Mesenchymal stem cell (in vitro differentiated cells and primary cell): ENCODE data around the gene LRSAM1.
A peak's percentile ranks its signal among the peaks of the same experiment; 100 is the strongest.

Experiments
- DNase-seq: peaks from one replicate; pipeline ENCODE4 v3.0.0-alpha.2; 2013
- H2AFZ ChIP-seq: one replicate; pipeline ENCODE4 v1.6.1; 2013; ENCODE audit warnings: low read depth, mild to moderate bottlenecking, control low read depth, inconsistent platforms, low read length, moderate library complexity
- H2AK5ac ChIP-seq: 2 replicates; pipeline ENCODE4 v1.6.1; 2013; ENCODE audit warnings: low read length, moderate library complexity, mild to moderate bottlenecking, inconsistent platforms; ENCODE audit not compliant: severe bottlenecking
- H2BK120ac ChIP-seq: one replicate; pipeline ENCODE4 v1.6.1; 2013; ENCODE audit warnings: low read depth, mild to moderate bottlenecking, inconsistent platforms, low read length, moderate library complexity
- H2BK12ac ChIP-seq, 2 experiments: one replicate each; pipeline ENCODE4 v1.6.1; 2013; ENCODE audit warnings: inconsistent platforms in 2 of 2, low read length in 2 of 2, mild to moderate bottlenecking in 2 of 2, moderate library complexity in 2 of 2, control low read depth in 1 of 2
- H2BK15ac ChIP-seq: one replicate; pipeline ENCODE4 v1.6.1; 2013; ENCODE audit warnings: mild to moderate bottlenecking, low read depth, inconsistent platforms; ENCODE audit not compliant: poor library complexity, severe bottlenecking
- H2BK5ac ChIP-seq: 2 replicates; pipeline ENCODE4 v1.6.1; 2013; ENCODE audit warnings: low read depth, mild to moderate bottlenecking, low read length, control low read depth, inconsistent platforms; ENCODE audit not compliant: poor library complexity, severe bottlenecking
- H3K14ac ChIP-seq, 2 experiments: one replicate each; pipeline ENCODE4 v1.6.1; 2013; ENCODE audit warnings: inconsistent platforms in 2 of 2, low read length in 2 of 2, control low read depth in 1 of 2, mild to moderate bottlenecking in 1 of 2, moderate library complexity in 1 of 2
- H3K18ac ChIP-seq, 2 experiments: one replicate each; pipeline ENCODE4 v1.6.1; 2013; ENCODE audit warnings: inconsistent platforms in 2 of 2, low read length in 2 of 2, control low read depth in 1 of 2, low read depth in 1 of 2, mild to moderate bottlenecking in 1 of 2
- H3K23ac ChIP-seq, 2 experiments: one replicate each; pipeline ENCODE4 v1.6.1; 2013; ENCODE audit warnings: inconsistent platforms in 2 of 2, low read length in 2 of 2, mild to moderate bottlenecking in 2 of 2, moderate library complexity in 2 of 2, control low read depth in 1 of 2
- H3K27ac ChIP-seq: 2 replicates; pipeline ENCODE4 v1.5.1; 2013; ENCODE audit warnings: mild to moderate bottlenecking, moderate library complexity, low read length, control low read depth, inconsistent platforms; ENCODE audit not compliant: poor library complexity, severe bottlenecking
- H3K27me3 ChIP-seq, 2 experiments: 2 replicates each; pipeline versions ENCODE4 v1.6.1 to v1.7.0; 2013; ENCODE audit warnings: low read length in 2 of 2, mild to moderate bottlenecking in 2 of 2, moderate library complexity in 2 of 2, control low read depth in 1 of 2, inconsistent platforms in 1 of 2; ENCODE audit not compliant: control insufficient read depth in 1 of 2, insufficient read depth in 1 of 2
- H3K36me3 ChIP-seq, 2 experiments: 2 replicates each; pipeline versions ENCODE4 v1.6.1 to v1.7.0; 2013; ENCODE audit warnings: low read length in 2 of 2, control low read depth in 1 of 2, inconsistent platforms in 1 of 2, low read depth in 1 of 2, mild to moderate bottlenecking in 1 of 2; ENCODE audit not compliant: insufficient read depth in 2 of 2, control insufficient read depth in 1 of 2
- H3K4ac ChIP-seq, 2 experiments: one replicate each; pipeline ENCODE4 v1.6.1; 2013; ENCODE audit warnings: inconsistent platforms in 2 of 2, low read length in 2 of 2, mild to moderate bottlenecking in 2 of 2, moderate library complexity in 2 of 2, control low read depth in 1 of 2, low read depth in 1 of 2
- H3K4me1 ChIP-seq: 2 replicates; pipeline ENCODE4 v1.6.1; 2013; ENCODE audit warnings: low read depth, low read length, control low read depth; ENCODE audit not compliant: control insufficient read depth, insufficient read depth
- H3K4me2 ChIP-seq: 2 replicates; pipeline ENCODE4 v1.6.1; 2013; ENCODE audit warnings: low read length, mild to moderate bottlenecking, inconsistent platforms; ENCODE audit not compliant: poor library complexity, severe bottlenecking
- H3K4me3 ChIP-seq, 2 experiments: 2 replicates each; pipeline versions ENCODE4 v1.5.1 to v1.7.0; 2013; ENCODE audit warnings: low read length in 2 of 2, mild to moderate bottlenecking in 2 of 2, control low read depth in 1 of 2, low read depth in 1 of 2; ENCODE audit not compliant: insufficient read depth in 1 of 2
- H3K79me1 ChIP-seq: replicated peaks from 2 replicates; pipeline ENCODE4 v1.6.1; 2013; ENCODE audit warnings: mild to moderate bottlenecking, control low read depth, low read length, inconsistent platforms; ENCODE audit not compliant: poor library complexity, severe bottlenecking
- H3K9ac ChIP-seq: 2 replicates; pipeline ENCODE4 v1.7.0; 2013; ENCODE audit warnings: mild to moderate bottlenecking, low read length, moderate library complexity
- H3K9me3 ChIP-seq: 2 replicates; pipeline ENCODE4 v1.7.0; 2013; ENCODE audit warnings: mild to moderate bottlenecking, low read length; ENCODE audit not compliant: control insufficient read depth
- H4K8ac ChIP-seq: one replicate; pipeline ENCODE4 v1.6.1; 2013; ENCODE audit warnings: inconsistent platforms, mild to moderate bottlenecking, low read length, moderate library complexity
- H4K91ac ChIP-seq: one replicate; pipeline ENCODE4 v1.6.1; 2013; ENCODE audit warnings: mild to moderate bottlenecking, low read length, inconsistent platforms
- WGBS: methylation state at CpG from one replicate; pipeline ENCODE4 v1.1.7; 2013; ENCODE audit warnings: mixed read lengths; 5-methylcytosine and 5-hydroxymethylcytosine counted together

Gene LRSAM1

GRCh38 chr9:127488946-127489345 lies 37.6 kb downstream of the LRSAM1 start:
- Histone ChIP-seq H2AK5ac (no peak overlapping the region), H2AFZ (no peak overlapping the region), H3K23ac (no peak overlapping the region), H3K79me1 (peaks cover 9% of the 10 kb centered on the region), H2BK5ac (no peak overlapping the region), H2BK12ac (no peak overlapping the region), H3K36me3 (peaks cover 65 to 74% of the 10 kb centered on the region in 2 experiments), H3K4me1 (peaks cover 32% of the 10 kb centered on the region), H3K4me3 (no peak overlapping the region), H3K9me3 (no peaks in the 10 kb centered on the region), H4K8ac (no peak overlapping the region), H4K91ac (no peak overlapping the region), H2BK15ac (no peak overlapping the region), H3K4ac (no peak overlapping the region), H3K4me2 (no peak overlapping the region), H3K27me3 (no peaks in the 10 kb centered on the region), H3K27ac (no peak overlapping the region), H3K18ac (no peak overlapping the region), H2BK120ac (no peak overlapping the region), H3K14ac (no peak overlapping the region), H3K9ac (no peak overlapping the region)
- DNase-seq = no peak
- WGBS = 81% methylated on average over 7 of the region's 8 CpGs

- Histone ChIP-seq H3K4me2 (no peak overlapping the region), H3K27me3 (no peaks in the 10 kb centered on the region), H3K27ac (no peak overlapping the region), H2AFZ (no peak overlapping the region), H2BK15ac (no peak overlapping the region), H3K18ac (no peak overlapping the region), H2BK12ac (peak overlapping the region in 1 of 2 experiments; percentile 34), H3K23ac (no peak overlapping the region), H3K9ac (no peak overlapping the region), H2AK5ac (no peak overlapping the region), H3K9me3 (no peaks in the 10 kb centered on the region), H3K79me1 (peaks cover 9% of the 10 kb centered on the region), H4K8ac (no peak overlapping the region), H3K4me1 (peaks cover 33% of the 10 kb centered on the region), H2BK120ac (no peak overlapping the region), H2BK5ac (no peak overlapping the region), H3K14ac (no peak overlapping the region), H3K4me3 (no peak overlapping the region), H3K4ac (no peak overlapping the region), H3K36me3 (peaks cover 67 to 74% of the 10 kb centered on the region in 2 experiments), H4K91ac (no peak overlapping the region)
- DNase-seq = peak; percentile 35
- WGBS = 78% methylated on average over 19 of the region's 22 CpGs
Measured at GRCh38 chr9:127489471-127490115, 38.3 kb downstream of the LRSAM1 start.

DNA sequence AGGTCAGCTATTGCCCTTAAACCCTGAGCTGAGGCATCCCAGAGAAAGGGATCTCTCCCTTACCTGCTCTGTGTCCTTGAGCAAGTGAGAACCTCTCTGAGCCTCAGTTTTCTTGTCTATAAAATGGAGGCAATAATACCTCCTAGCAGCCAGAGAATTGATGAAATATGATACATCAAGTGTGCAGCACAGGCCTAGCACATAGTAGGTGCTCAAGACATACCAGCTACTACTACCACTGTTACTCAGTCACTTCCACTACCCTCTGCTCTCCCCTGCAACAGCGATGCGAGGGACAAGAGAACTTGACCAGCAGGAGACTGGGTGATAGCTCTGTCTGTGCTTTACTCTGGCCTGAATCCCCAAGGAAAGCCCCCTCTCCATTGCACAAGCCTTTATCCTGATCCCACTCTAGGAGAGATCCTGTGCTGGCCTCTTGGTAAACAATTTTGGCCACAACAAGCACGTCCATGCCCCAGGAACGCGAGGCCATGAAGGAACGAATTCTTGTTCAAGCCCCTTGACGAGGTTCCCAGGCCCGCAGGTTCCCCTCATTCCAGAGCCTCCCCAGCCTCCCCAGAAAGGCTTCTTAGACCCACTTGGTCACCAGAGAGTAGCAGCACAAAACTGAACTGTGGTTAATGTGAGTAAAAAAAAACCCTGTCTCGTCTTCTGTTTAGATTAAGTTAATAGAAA lies 39.4 kb downstream of the LRSAM1 start:
- Histone ChIP-seq H2AK5ac (peak overlapping the region; percentile 26), H3K27me3 (no peaks in the 10 kb centered on the region), H3K23ac (peak overlapping the region in 1 of 2 experiments; percentile 51), H2AFZ (no peak overlapping the region), H3K14ac (peak overlapping the region in 1 of 2 experiments; percentile 61), H3K27ac (peak overlapping the region; percentile 18), H3K36me3 (peaks cover 68 to 74% of the 10 kb centered on the region in 2 experiments), H3K18ac (peak overlapping the region in 1 of 2 experiments; percentile 19), H2BK120ac (no peak overlapping the region), H3K9ac (no peak overlapping the region), H4K8ac (no peak overlapping the region), H3K79me1 (peaks cover 9% of the 10 kb centered on the region), H2BK5ac (no peak overlapping the region), H4K91ac (peak overlapping the region; percentile 76), H3K4me1 (peaks cover 37% of the 10 kb centered on the region), H2BK15ac (no peak overlapping the region), H3K4me2 (no peak overlapping the region), H2BK12ac (peak overlapping the region in 1 of 2 experiments; percentile 29), H3K4me3 (no peak overlapping the region), H3K4ac (no peak overlapping the region), H3K9me3 (no peaks in the 10 kb centered on the region)
- WGBS = 71% methylated on average over 7 of the region's 9 CpGs
- peak; percentile 70 for DNase-seq

GRCh38 chr9:127491516-127491915 lies 40.2 kb downstream of the LRSAM1 start:
- peak overlapping the region; percentile 38 for H4K8ac ChIP-seq
- H3K79me1 ChIP-seq = peaks cover 9% of the 10 kb centered on the region
- no peak overlapping the region for H2AFZ ChIP-seq
- H4K91ac ChIP-seq = no peak overlapping the region
- H3K36me3 ChIP-seq = peaks cover 68 to 74% of the 10 kb centered on the region in 2 experiments
- no peak overlapping the region for H2BK12ac ChIP-seq
- no peak overlapping the region for H3K4me2 ChIP-seq
- WGBS = 93% methylated on average over 10 of the region's 10 CpGs
- H2BK5ac ChIP-seq = no peak overlapping the region
- no peak overlapping the region for H3K4ac ChIP-seq
- H3K23ac ChIP-seq = no peak overlapping the region
- H2BK120ac ChIP-seq = no peak overlapping the region
- no peak overlapping the region for H3K4me3 ChIP-seq
- no peak for DNase-seq
- no peaks in the 10 kb centered on the region for H3K9me3 ChIP-seq
- no peak overlapping the region for H2BK15ac ChIP-seq
- H3K18ac ChIP-seq = peak overlapping the region; percentile 8 to 13
- H3K14ac ChIP-seq = no peak overlapping the region
- peak overlapping the region; percentile 0 for H3K27ac ChIP-seq
- H3K27me3 ChIP-seq = no peaks in the 10 kb centered on the region
- peaks cover 43% of the 10 kb centered on the region for H3K4me1 ChIP-seq
- H3K9ac ChIP-seq = no peak overlapping the region
- no peak overlapping the region for H2AK5ac ChIP-seq
